ENCODE results near the gene CCL13.
"Not testable (repeated sequence)": the region's sequence is repeated elsewhere in the genome, so short reads cannot be mapped to it uniquely, and the experiment has no call there.

CCL13 gene

DNA sequence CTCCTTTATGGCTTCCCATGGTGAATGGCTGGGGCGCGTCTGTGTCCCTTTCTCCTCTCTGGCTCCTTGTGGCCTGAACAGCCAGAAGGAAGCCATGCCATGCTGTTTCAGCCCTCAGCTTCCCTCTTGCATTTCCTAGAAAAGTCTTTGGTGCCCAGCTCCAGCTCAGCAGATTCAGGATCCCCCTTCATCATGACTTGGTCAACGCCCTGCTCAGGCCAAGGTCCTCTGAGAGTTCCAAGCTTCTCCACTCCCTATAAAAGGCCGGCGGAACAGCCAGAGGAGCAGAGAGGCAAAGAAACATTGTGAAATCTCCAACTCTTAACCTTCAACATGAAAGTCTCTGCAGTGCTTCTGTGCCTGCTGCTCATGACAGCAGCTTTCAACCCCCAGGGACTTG, at the start of gene CCL13:
CCL13 (plus strand) TSS at position 287 of the 400 bp plus-strand sequence; CDS start at position 334, 47 bp downstream.
- DNase-seq (ENCODE audit: low read depth) = no peak

DNA sequence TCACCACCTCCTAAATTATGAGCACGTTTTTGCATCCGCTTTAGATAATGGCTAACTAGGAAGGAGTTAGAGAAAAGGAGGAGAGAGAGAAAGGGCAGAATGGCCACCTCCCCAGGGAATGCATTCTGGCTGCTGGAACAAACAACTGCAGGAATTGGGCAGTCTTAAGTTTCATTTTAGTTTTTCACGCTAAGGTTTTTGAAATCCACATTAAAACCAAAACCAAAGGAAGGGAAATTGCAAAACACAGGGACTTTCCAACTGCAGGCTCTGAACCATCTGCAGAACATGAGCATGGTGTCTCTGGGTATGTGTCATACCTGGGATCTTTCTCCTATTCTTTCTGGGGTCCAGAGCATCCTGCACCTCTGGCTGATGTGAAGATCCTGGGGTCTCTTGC, 49.2 kb upstream of the CCL13 start:
- no peak for DNase-seq (ENCODE audit: low read depth)

DNA sequence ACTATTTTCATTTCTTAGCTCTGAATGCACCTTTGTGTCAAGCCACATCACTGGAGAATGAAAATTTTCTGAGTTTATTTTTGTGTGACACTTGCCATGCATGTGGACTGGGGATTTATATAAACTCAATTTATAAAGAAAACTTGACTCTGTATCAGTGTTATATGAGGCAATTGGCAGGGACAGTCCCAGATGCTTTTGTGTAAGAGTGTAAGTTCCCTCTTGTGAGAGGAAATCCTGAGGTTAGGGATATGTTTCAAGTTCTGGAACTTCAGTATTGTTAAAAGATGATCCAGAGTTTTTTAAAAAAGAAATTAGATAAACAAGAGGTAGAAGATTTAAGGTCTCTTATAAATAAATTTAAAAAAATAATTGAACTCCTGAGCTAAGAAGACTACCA, 47.9 kb upstream of the CCL13 start:
- no peak for DNase-seq (ENCODE audit: low read depth)

- DNase-seq (ENCODE audit: low read depth) = no peak
These were observed 45.0 kb upstream of the CCL13 start for GRCh38 chr17:34311291-34311690.

- DNase-seq (ENCODE audit: low read depth) = no peak
These were observed 44.2 kb upstream of the CCL13 start for GRCh38 chr17:34312080-34312479.

GRCh38 chr17:34313164-34313563, 43.1 kb upstream of the CCL13 start:
- DNase-seq (ENCODE audit: low read depth) = no peak

- no peak for DNase-seq (ENCODE audit: low read depth)
These were observed 42.0 kb upstream of the CCL13 start for GRCh38 chr17:34314279-34314678.

DNA sequence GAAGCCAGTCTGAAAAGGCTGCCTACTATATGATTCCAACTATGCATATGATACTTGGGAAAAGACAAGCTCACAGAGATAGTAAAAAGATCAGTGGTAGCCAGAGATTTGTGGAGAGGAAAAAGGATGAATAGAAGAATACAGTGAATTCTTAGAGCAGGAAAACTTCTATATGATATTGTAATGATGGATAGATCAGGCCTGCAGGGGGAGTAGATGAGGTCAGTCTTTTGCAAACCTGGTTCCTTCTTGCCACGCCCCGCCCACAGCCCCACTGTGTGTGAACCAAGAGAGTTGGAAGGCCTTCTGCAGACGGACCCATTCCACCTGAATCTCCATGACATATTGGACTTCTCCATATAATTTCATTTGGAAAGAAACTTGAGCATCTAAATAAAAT, 37.8 kb upstream of the CCL13 start:
- no peak for DNase-seq (ENCODE audit: low read depth)

GRCh38 chr17:34319039-34319483, 37.2 kb upstream of the CCL13 start, which contains the start of gene CCL8:
TSS of gene CCL8 (plus strand) at chr17:34319435. CDS start at chr17:34319502, 67 bp downstream.
- no peak for DNase-seq (ENCODE audit: low read depth)

GRCh38 chr17:34321964-34322363, 34.3 kb upstream of the CCL13 start:
- DNase-seq (ENCODE audit: low read depth) = no peak

DNA sequence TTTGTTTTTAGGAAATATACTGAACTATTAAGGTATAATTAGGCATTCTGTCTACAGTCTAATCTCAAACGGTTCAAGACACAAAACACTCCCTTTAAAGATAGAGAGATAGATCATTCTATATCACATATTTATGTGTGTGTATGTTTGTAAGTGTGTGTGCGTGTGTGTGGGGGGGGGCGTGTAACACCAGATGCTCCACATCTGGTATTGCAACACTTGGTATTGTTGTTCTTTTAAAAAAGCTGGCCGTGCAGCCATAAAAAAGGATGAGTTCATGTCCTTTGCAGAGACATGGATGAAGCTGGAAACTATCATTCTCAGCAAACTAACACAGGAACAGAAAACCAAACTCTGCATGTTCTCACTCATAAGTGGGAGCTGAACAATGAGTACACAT, 28.7 kb upstream of the CCL13 start:
- DNase-seq (ENCODE audit: low read depth) = not testable (repeated sequence)

- no peak for DNase-seq (ENCODE audit: low read depth)
These were observed 18.6 kb upstream of the CCL13 start for GRCh38 chr17:34337701-34338100.

GRCh38 chr17:34339138-34339770, 17.0 kb upstream of the CCL13 start:
- no peak for DNase-seq (ENCODE audit: low read depth)

- DNase-seq (ENCODE audit: low read depth) = no peak
These were observed 14.4 kb upstream of the CCL13 start for GRCh38 chr17:34341916-34342315.

GRCh38 chr17:34347063-34347462, 9.2 kb upstream of the CCL13 start:
- DNase-seq (ENCODE audit: low read depth) = no peak

DNA sequence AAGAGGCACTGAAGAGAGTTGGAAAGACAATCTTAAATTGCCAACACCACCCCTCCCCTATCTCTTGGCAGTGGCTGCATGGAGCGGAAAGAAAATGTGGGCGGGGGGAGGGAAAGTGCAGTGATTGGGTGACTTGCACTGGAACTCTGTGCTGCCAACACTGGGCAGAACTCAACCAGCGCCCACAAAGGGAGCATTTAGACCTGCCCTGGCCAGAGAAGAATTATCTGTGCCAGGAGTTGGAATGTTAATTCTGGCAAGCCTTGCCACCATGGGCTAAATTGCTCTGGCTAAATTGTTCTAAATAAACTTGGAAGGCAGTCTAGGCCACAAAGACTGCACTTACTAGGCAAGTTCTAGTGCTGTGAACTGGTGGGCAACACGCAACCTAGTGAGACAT, 6.5 kb upstream of the CCL13 start:
- DNase-seq (ENCODE audit: low read depth) = no peak

GRCh38 chr17:34351096-34351495, 5.2 kb upstream of the CCL13 start:
- DNase-seq (ENCODE audit: low read depth) = no peak

- no peak for DNase-seq (ENCODE audit: low read depth)
These were observed 4.1 kb upstream of the CCL13 start for GRCh38 chr17:34352191-34352590.

- no peak for DNase-seq (ENCODE audit: low read depth)
These were observed 1.6 kb upstream of the CCL13 start for GRCh38 chr17:34354637-34355036.

GRCh38 chr17:34357398-34357797, 1.1 kb downstream of the CCL13 start:
- no peak for DNase-seq (ENCODE audit: low read depth)

GRCh38 chr17:34358631-34359030, 2.4 kb downstream of the CCL13 start:
- DNase-seq (ENCODE audit: low read depth) = no peak

- DNase-seq (ENCODE audit: low read depth) = no peak
These were observed 4.5 kb downstream of the CCL13 start for GRCh38 chr17:34360601-34361270.

GRCh38 chr17:34361478-34362061, 5.3 kb downstream of the CCL13 start:
- DNase-seq (ENCODE audit: low read depth) = peak; percentile 62
